Large intestine (tissue), 12 donors: ENCODE results near the gene CYBA. TPM values are rescaled to one million over a fixed set of nuclear protein-coding genes. Genes with fewer than 3 reads are reported as not detected.

ENCODE experiments used
- DNase-seq, 2 donors: peaks; one replicate each; pipeline versions ENCODE4 v3.0.0 to v3.0.0-alpha.2; 2013
- H3K27ac ChIP-seq: one replicate; pipeline ENCODE4 v1.5.1; 2013; ENCODE audit warnings: low read length
- H3K27me3 ChIP-seq: 2 replicates; pipeline ENCODE4 v1.6.1; 2013; ENCODE audit warnings: low read length; ENCODE audit not compliant: control insufficient read depth, insufficient read depth
- H3K36me3 ChIP-seq: 2 replicates; pipeline ENCODE4 v1.6.1; 2013; ENCODE audit warnings: low read length; ENCODE audit not compliant: control insufficient read depth, insufficient read depth
- H3K4me1 ChIP-seq: one replicate; pipeline ENCODE4 v1.6.1; 2013; ENCODE audit warnings: low read length; ENCODE audit not compliant: control insufficient read depth, insufficient read depth
- H3K4me3 ChIP-seq: one replicate; pipeline ENCODE4 v1.5.1; 2013; ENCODE audit warnings: low read length
- H3K9me3 ChIP-seq: one replicate; pipeline ENCODE4 v1.6.1; 2013; ENCODE audit warnings: mild to moderate bottlenecking, low read depth, low read length, moderate library complexity; ENCODE audit not compliant: control insufficient read depth
- WGBS: methylation state at CpG from one replicate; pipeline ENCODE4 v1.1.5; 2013; ENCODE audit warnings: low lambda C conversion rate; ENCODE audit not compliant: insufficient coverage; 5-methylcytosine and 5-hydroxymethylcytosine counted together
- long read RNA-seq, 11 donors: transcript quantifications; one replicate each; lab custom pipeline, GENCODE V29; 2026
- polyA plus RNA-seq: library from polyadenylated mRNA; unstranded; fragments of 120-200 nt; gene quantifications from one replicate; pipeline ENCODE4 v1.2.1, GENCODE V29; 2013

CYBA gene
- polyA plus RNA-seq = 195 TPM
- long read RNA-seq, donor 1, transcript CYBA-210 (5 exons, 1,415 nt) = minor isoform, 6 of 130 reads
- long read RNA-seq, donor 1, transcript CYBA-201 (6 exons, 797 nt) = major isoform, 98 of 130 reads
- long read RNA-seq, donor 1, partial matches to known transcripts = 24 of 130 reads
- long read RNA-seq, donor 1, other reads (novel, unspliced or antisense) = 0 of 130 reads
- long read RNA-seq, donor 2, transcript CYBA-210 (5 exons, 1,415 nt) = minor isoform, 5 of 245 reads
- long read RNA-seq, donor 2, transcript CYBA-204 (4 exons, 1,052 nt) = minor isoform, 7 of 245 reads
- long read RNA-seq, donor 2, transcript CYBA-201 (6 exons, 797 nt) = major isoform, 185 of 245 reads
- long read RNA-seq, donor 2, partial matches to known transcripts = 43 of 245 reads
- long read RNA-seq, donor 2, other reads (novel, unspliced or antisense) = 5 of 245 reads
- long read RNA-seq, donor 3 = 0 reads
- long read RNA-seq, donor 4, transcript CYBA-201 (6 exons, 797 nt) = major isoform, 26 of 27 reads
- long read RNA-seq, donor 4, partial matches to known transcripts = 0 of 27 reads
- long read RNA-seq, donor 4, other reads (novel, unspliced or antisense) = 0 of 27 reads
- long read RNA-seq, donor 5, transcript CYBA-201 (6 exons, 797 nt) = major isoform, 112 of 119 reads
- long read RNA-seq, donor 5, partial matches to known transcripts = 5 of 119 reads
- long read RNA-seq, donor 5, other reads (novel, unspliced or antisense) = 0 of 119 reads
- long read RNA-seq, donor 6, transcript CYBA-204 (4 exons, 1,052 nt) = minor isoform, 6 of 222 reads
- long read RNA-seq, donor 6, transcript CYBA-201 (6 exons, 797 nt) = major isoform, 168 of 222 reads
- long read RNA-seq, donor 6, partial matches to known transcripts = 46 of 222 reads
- long read RNA-seq, donor 6, other reads (novel, unspliced or antisense) = 0 of 222 reads
- long read RNA-seq, donor 7, transcript CYBA-201 (6 exons, 797 nt) = major isoform, 72 of 89 reads
- long read RNA-seq, donor 7, partial matches to known transcripts = 12 of 89 reads
- long read RNA-seq, donor 7, other reads (novel, unspliced or antisense) = 0 of 89 reads
- long read RNA-seq, donor 8, transcript CYBA-204 (4 exons, 1,052 nt) = minor isoform, 7 of 383 reads
- long read RNA-seq, donor 8, transcript CYBA-201 (6 exons, 797 nt) = major isoform, 312 of 383 reads
- long read RNA-seq, donor 8, partial matches to known transcripts = 56 of 383 reads
- long read RNA-seq, donor 8, other reads (novel, unspliced or antisense) = 5 of 383 reads
- long read RNA-seq, donor 9, transcript CYBA-201 (6 exons, 797 nt) = major isoform, 155 of 186 reads
- long read RNA-seq, donor 9, partial matches to known transcripts = 26 of 186 reads
- long read RNA-seq, donor 9, other reads (novel, unspliced or antisense) = 0 of 186 reads
- long read RNA-seq, donor 10, transcript CYBA-201 (6 exons, 797 nt) = major isoform, 209 of 277 reads
- long read RNA-seq, donor 10, transcript CYBA-204 (4 exons, 1,052 nt) = minor isoform, 11 of 277 reads
- long read RNA-seq, donor 10, transcript CYBA-210 (5 exons, 1,415 nt) = minor isoform, 5 of 277 reads
- long read RNA-seq, donor 10, partial matches to known transcripts = 50 of 277 reads
- long read RNA-seq, donor 10, other reads (novel, unspliced or antisense) = 0 of 277 reads
- long read RNA-seq, donor 11, transcript CYBA-201 (6 exons, 797 nt) = major isoform, 153 of 174 reads
- long read RNA-seq, donor 11, partial matches to known transcripts = 17 of 174 reads
- long read RNA-seq, donor 11, other reads (novel, unspliced or antisense) = 0 of 174 reads

- H3K27me3 ChIP-seq = no peaks in the 10 kb centered on the region
- H3K36me3 ChIP-seq = peaks cover 28% of the 10 kb centered on the region
- peak within 1 kb of the TSS; percentile 81 for H3K4me3 ChIP-seq
- DNase-seq = peak; percentile 55 to 82
- peaks cover 22% of the 10 kb centered on the region for H3K4me1 ChIP-seq
- peak within 1 kb of the TSS; percentile 70 for H3K27ac ChIP-seq
- H3K9me3 ChIP-seq = peaks cover 4% of the 10 kb centered on the region
- no CpG with 5 or more reads among the region's 41 CpGs for WGBS
Measured at GRCh38 chr16:88650749-88651275, at the start of gene CYBA. Gene CYBA, minus strand, starts transcription at chr16:88651053. Its CDS starts 40 bp downstream, at chr16:88651013.

- no peak for DNase-seq
- no peak overlapping the region for H3K4me3 ChIP-seq
- no peaks in the 10 kb centered on the region for H3K9me3 ChIP-seq
- H3K27ac ChIP-seq = no peak overlapping the region
- no CpG with 5 or more reads among the region's 14 CpGs for WGBS
- H3K27me3 ChIP-seq = no peaks in the 10 kb centered on the region
- peaks cover 5% of the 10 kb centered on the region for H3K4me1 ChIP-seq
- H3K36me3 ChIP-seq = peaks cover 35% of the 10 kb centered on the region
Measured at GRCh38 chr16:88700322-88700635, 49.4 kb upstream of the CYBA start.

- no CpG with 5 or more reads among the region's 16 CpGs for WGBS
- H3K27ac ChIP-seq = no peak overlapping the region
- H3K4me1 ChIP-seq = no peaks in the 10 kb centered on the region
- H3K4me3 ChIP-seq = no peak overlapping the region
- H3K27me3 ChIP-seq = no peaks in the 10 kb centered on the region
- no peak for DNase-seq
- peaks cover 35% of the 10 kb centered on the region for H3K36me3 ChIP-seq
- no peaks in the 10 kb centered on the region for H3K9me3 ChIP-seq
Measured at GRCh38 chr16:88699180-88699579, 48.3 kb upstream of the CYBA start.

GRCh38 chr16:88698646-88699045 lies 47.8 kb upstream of the CYBA start:
- Histone ChIP-seq H3K4me3 (no peak overlapping the region), H3K36me3 (peaks cover 35% of the 10 kb centered on the region), H3K27me3 (no peaks in the 10 kb centered on the region), H3K9me3 (no peaks in the 10 kb centered on the region), H3K27ac (no peak overlapping the region), H3K4me1 (no peaks in the 10 kb centered on the region)
- WGBS = no CpG with 5 or more reads among the region's 25 CpGs
- no peak for DNase-seq

- H3K36me3 ChIP-seq = peaks cover 35% of the 10 kb centered on the region
- no peaks in the 10 kb centered on the region for H3K9me3 ChIP-seq
- H3K27ac ChIP-seq = no peak overlapping the region
- no CpG with 5 or more reads among the region's 37 CpGs for WGBS
- H3K4me3 ChIP-seq = no peak overlapping the region
- H3K27me3 ChIP-seq = no peaks in the 10 kb centered on the region
- no peaks in the 10 kb centered on the region for H3K4me1 ChIP-seq
- no peak for DNase-seq
Measured at GRCh38 chr16:88697831-88698615, 47.2 kb upstream of the CYBA start.

GRCh38 chr16:88697116-88697830 lies 46.4 kb upstream of the CYBA start:
- Histone ChIP-seq H3K27ac (no peak overlapping the region), H3K4me1 (no peaks in the 10 kb centered on the region), H3K4me3 (no peak overlapping the region), H3K9me3 (no peaks in the 10 kb centered on the region), H3K27me3 (no peaks in the 10 kb centered on the region), H3K36me3 (peaks cover 35% of the 10 kb centered on the region)
- WGBS = no CpG with 5 or more reads among the region's 47 CpGs
- no peak for DNase-seq

GRCh38 chr16:88696441-88696840 lies 45.6 kb upstream of the CYBA start:
- Histone ChIP-seq H3K4me3 (no peak overlapping the region), H3K36me3 (peaks cover 35% of the 10 kb centered on the region), H3K9me3 (no peaks in the 10 kb centered on the region), H3K27ac (no peak overlapping the region), H3K27me3 (no peaks in the 10 kb centered on the region), H3K4me1 (no peaks in the 10 kb centered on the region)
- DNase-seq = no peak
- no CpG with 5 or more reads among the region's 14 CpGs for WGBS

GRCh38 chr16:88695753-88696152 lies 44.9 kb upstream of the CYBA start:
- H3K9me3 ChIP-seq = no peaks in the 10 kb centered on the region
- DNase-seq = no peak
- no peaks in the 10 kb centered on the region for H3K4me1 ChIP-seq
- H3K36me3 ChIP-seq = peaks cover 35% of the 10 kb centered on the region
- WGBS = no CpG with 5 or more reads among the region's 7 CpGs
- no peak overlapping the region for H3K27ac ChIP-seq
- H3K4me3 ChIP-seq = no peak overlapping the region
- H3K27me3 ChIP-seq = no peaks in the 10 kb centered on the region
